ENCODE results near the gene CCT7.
A peak's percentile ranks its signal among the peaks of the same experiment; 100 is the strongest.

CCT7 gene

DNA sequence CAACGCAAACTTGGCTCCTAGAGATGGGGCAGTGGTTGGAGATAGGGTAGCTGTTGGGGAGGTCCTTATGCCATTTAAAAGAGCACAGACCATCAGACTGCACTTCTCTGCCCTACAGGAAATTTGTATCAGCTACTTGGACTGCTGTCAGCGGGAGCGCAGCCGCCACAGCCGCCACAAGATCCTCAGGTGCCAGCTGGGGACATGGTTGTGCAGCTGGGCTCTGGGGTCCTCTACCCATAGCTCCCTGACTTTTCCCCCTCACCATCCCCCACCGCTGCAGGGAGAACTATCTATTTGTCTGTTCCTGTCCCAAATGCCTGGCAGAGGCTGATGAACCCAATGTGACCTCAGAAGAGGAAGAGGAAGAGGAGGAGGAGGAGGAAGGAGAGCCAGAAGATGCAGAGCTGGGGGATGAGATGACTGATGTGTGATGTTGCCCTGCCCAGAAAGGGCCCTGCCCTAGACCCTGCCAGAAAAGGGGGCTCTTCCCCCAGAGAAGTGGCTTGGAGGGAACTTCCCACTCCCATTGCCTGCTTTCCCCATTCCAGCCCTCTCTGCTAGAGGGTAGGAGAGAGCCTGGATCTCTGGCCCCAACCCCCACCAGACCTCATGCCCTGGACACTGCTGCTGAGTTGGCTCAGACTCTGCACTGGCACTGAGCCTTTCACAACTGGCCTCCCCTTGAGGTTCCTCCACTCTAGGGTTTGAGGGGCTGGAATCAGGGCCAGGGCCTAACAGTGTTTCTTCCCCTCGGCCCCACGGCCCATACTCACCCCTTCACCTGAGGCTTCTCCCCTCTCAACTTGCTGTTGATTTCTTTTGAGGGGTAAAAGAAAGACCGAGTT is 8.4 kb upstream of the CCT7 start:
- no peak for DNase-seq

DNA sequence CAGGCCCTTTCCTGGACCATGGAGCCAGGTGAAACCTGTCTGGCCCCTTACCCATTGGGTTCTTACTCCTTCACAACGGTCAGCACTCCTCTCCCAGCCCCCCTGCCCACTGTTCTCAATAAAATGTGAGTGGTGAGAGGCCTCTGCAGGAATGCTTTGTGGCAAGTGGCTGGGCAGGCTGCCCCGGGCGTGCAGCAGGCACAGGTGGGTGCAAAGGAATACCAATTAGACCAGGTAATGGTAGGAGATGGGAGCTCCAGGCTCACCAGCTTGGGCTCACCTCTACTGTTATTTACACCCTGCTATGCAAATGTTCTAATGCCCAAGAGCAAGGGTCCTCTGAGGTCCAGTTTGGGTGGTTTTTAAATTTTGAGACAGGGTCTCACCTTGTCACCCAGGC is 7.0 kb upstream of the CCT7 start:
- DNase-seq = no peak

DNA sequence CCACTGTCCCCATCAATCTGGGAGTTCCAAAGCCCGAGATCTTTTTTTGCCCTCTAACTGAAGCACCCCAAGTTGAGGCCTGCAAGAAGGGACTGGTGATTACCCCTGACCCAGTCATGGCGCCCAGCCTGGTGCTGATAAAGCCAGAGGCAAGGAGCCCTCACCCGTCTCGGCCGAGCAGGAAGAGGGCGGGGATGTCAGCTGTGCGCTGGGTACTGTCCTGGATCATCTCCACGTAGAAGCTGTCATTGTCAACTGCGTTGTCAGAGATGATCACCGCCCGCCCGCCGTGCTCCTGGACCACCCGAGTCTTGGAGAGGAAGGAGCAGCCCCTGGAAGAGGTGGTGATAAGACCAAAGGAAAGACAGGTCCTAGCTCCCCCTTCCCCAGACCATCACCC is 5.5 kb upstream of the CCT7 start:
- DNase-seq = no peak

DNA sequence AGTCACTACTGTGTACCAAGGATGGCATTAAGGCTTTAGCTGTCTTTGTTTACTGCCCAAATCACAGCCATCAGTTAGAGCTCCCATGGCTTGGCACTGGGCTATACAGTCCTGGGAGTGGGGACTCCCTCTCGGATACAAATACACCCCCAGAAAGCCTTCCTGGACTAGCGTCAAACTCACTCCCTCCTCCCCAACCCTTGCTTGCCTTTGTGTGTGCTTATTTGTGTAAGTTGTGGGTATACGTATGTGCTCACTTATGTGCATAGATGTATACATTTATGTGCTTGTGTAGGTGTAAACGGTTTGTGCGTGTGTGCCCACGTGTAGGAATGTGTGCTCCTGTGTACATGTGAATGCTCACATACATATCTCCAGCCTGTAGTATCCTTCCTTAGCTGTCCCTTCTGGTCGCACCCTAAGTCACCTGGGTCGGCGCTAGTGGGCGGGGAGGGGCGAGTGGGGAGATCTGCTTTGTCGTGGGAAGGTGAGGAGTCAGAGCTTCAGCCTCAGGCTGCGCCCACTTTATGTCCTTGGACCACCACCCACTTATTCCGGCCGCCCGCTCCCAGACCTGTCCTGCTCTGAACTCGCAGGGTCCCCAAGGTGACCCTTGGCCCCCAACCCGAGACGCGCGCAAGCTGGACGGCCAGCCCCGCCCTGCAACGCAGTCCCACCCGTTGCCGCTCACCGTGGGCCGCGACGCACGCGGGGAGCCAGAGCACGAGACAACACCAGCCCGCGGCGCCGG is 1.5 kb upstream of the CCT7 start:
- DNase-seq = peak in 9 of 56 donors; percentile 26 to 80 (median 57)

DNA sequence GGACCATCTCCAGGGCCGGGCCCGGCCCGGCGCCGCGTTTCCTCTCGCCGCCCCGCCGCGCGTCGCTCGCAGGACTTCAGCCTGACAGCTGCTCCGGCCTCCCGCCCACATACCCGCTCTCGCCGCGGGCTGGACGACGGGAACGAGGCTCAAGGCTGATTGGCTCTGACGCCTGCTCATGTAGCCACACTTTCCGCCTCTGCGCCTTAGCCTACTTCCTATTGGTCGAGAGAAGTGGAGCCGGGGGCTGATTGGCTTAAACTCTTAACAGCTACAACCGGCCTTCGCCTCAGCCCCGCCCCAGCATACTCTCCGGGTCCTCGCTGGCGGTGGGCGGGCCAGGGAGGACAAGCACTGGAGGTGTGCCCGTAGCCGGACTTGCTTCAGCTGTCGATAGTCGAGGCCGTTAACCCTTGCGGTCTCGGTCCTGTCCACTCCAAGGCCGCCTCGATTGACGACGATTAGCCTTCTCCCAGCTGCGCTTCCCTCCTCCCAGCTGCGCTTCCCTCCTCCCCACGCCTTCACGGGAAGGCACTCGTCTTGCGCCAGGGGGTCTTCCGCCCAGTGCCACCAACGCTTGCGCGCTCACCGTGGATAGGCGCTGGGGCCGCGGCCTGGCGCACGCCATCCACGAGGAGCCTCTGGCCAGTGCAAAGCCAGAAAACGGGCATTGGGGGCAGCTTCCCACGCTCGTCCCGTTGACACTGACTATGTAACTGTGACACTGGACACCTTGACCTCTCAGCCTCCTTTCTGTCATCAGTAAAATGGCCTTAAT is 765 bp upstream of the CCT7 start, which contains the start of gene PRADC1:
Gene PRADC1 (minus strand): TSS at position 86 of the 778 bp plus-strand sequence. CDS start 79 bp downstream, at position 7.
- DNase-seq = peak; percentile 82 to 100 (median 98)

DNA sequence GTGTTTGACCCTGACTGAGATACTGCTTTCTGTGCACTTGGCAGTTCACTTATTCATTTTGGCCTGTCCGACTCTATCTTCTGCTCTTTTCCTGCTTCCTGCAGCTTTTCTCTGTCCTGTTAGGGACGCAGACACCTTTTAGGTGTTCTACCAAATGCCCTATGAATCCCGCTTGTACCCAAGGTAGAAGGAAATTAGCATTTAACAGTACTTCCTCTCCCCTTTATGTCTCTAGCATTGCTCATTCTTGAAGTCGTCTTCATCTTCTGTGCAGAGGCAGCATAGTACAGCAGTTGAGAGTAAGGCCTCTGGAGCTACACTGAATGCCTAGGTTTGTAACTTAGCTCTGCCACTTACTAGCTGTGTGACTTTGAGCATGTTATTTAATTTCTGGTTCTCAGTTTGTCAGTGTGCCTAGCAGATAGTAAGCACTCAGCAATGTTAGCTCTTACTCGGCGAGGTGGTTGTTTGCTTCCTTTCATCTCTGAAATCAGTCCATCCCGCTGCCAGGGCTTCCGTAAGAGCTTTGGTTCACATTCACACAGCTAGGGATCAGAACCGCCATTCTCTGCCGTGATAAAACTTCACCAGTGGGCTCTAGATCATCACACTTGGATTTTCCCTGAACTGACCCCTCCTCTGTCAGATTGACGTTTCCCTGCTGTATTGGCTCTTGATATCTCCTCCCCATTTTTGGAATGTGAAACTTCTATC is 1.4 kb downstream of the CCT7 start:
- DNase-seq = no peak

DNA sequence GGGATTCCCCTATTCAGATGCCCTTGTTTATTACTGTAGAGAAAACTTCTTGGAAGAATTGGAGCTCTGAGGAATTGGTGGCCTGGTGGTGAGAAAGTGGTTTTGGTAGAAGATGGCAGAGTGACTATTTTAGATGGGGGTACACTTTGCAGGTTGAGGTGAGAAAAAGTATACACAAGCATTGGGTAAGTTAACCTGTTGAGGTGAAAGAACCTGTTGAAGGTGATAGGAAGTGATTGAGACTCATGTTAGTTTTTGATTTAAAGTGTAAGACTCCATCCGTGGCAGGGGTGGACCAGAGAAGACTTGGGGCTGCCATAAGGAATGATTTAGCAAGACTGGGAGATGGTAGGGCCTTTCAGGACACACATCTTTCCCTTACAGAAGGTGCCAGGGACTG is 3.1 kb downstream of the CCT7 start:
- no peak for DNase-seq

DNA sequence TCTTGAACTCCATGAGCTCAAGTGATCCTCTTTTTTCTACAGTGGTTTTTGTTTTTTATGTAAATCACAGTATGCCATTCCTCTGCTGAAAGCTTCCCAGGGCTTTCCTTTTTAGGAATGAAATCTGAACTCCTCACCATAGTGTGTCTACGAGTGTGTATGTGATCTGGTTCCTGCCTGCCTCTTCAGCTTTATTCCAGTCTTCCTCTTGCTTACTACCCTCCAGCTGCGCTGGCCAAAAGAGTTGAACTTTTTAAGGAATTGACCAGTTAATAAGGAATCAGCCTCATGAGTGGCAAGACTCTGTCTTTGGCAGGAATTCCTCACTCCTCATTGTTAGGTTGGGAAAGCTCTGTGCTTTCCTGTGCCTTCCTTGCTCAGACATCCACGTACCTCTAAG is 4.0 kb downstream of the CCT7 start:
- no peak for DNase-seq

DNA sequence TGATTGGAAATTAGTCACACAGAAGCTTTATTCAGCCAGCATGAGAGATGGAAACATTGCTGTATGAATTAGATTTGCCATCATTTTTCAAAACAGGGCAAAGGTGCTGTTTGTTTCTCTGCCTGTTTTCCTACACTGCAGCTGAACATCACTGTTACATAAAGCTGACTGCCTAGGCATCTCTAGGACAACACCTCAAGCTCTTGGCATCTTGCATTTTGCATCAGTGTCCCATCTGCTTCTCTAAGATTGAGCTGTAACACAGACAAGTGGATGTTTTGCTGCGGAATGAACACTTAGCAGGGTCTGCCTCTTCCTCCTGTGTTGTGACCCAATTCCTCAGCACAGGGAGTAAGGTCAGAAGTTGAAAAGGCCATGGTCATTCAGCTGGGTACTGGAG is 4.9 kb downstream of the CCT7 start:
- DNase-seq = no peak

DNA sequence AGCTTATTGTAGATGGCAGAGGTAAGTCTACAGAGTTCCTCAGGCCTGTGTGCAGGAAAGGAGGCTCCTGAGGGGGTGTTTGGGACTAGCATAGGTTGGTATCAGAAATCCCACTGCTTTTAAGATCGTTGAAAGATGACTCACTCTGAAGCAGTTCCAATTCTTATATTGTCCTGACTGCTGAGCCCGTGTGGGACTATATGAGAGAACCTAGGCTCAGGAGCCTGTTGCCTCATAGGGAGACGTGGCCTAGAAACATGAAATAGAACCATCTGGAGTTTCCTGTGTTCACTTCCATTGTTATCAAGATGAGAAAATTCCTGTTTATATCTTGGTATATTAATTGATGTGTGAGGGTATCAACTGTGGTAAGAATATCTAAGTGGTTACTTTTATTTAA is 5.7 kb downstream of the CCT7 start:
- DNase-seq = no peak

DNA sequence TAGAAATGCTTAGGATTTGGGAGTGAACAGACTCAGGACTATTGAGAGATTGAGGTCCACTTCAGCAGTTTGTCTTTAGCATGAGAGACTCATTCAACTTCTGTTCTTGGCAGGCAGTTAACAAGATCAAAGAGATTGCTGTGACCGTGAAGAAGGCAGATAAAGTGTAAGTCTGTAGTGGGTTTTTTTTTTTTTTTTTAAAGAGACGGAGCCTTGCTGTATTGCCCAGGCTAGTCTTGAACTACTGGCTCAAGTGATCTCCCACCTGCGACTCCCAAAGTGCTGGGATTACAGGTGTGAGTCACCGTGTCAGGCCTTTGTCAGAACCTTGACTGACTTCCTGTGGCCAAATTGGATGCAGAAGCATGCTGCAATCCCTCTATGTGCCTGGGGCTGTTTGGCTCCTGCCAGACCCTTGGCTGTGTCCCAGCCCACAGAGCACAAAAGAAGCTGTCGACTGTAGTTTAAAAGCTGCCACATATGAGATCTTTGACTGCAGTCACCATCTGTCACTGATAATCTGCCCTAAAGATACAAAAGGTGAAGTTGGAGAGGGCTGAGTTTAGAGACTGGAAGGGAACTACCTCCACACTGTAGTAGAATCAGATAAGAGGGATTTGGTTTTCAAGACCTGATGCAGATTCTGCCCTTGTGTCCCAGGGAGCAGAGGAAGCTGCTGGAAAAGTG is 9.9 kb downstream of the CCT7 start:
- DNase-seq = peak in 1 of 56 donors; percentile 2

DNA sequence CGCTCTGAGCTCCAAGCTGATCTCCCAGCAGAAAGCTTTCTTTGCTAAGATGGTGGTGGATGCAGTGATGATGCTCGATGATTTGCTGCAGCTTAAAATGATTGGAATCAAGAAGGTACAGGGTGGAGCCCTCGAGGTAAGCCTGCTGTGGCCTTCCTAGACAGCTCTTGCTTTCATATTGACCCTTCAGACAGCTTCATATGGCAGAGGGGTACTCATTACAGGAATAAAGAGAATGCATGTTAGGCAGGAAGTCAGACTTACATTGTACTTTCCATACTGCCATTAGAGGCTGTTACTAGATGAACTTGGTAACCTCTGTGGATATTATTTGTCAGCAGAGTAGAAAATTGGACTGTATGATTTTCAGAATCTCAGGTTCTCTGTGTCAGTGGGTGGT is 10.5 kb downstream of the CCT7 start:
- DNase-seq = no peak

DNA sequence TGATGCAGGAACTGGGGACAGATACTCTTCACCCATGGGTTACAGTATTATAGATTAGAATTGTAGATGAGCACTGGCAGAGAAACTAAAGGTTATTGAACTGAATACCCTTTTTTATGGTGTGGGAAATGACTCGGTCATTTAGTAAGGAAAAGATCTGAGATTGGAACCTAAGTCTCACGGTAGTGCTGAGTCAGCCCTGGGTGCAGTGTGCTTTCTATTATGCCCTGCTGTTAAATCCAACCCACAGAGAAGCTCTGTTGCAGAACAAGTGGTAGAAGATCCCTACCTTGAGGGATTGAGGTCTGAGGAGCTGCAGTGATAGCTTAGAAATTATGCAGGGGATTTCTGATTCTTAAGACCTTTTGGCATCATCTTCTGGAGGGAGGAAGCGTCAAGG is 12.7 kb downstream of the CCT7 start:
- DNase-seq = peak in 1 of 56 donors; percentile 28

DNA sequence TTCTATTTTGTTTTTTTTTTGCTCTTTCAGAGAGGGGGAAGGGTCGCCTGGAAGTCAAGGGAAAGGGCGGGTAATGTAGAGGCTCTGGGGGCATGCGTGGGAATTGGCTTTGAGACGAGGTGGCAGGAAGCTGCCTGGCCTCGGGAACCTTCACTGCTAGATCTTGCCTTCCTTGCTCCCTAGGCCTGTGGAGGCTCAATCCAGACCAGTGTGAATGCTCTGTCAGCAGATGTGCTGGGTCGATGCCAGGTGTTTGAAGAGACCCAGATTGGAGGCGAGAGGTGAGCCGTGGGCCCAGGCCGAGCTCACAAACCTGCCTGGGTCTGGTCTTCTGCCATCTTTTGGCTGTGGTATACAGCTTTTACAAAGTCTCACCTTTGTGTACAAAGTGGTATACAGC is 15.5 kb downstream of the CCT7 start:
- no peak for DNase-seq

DNA sequence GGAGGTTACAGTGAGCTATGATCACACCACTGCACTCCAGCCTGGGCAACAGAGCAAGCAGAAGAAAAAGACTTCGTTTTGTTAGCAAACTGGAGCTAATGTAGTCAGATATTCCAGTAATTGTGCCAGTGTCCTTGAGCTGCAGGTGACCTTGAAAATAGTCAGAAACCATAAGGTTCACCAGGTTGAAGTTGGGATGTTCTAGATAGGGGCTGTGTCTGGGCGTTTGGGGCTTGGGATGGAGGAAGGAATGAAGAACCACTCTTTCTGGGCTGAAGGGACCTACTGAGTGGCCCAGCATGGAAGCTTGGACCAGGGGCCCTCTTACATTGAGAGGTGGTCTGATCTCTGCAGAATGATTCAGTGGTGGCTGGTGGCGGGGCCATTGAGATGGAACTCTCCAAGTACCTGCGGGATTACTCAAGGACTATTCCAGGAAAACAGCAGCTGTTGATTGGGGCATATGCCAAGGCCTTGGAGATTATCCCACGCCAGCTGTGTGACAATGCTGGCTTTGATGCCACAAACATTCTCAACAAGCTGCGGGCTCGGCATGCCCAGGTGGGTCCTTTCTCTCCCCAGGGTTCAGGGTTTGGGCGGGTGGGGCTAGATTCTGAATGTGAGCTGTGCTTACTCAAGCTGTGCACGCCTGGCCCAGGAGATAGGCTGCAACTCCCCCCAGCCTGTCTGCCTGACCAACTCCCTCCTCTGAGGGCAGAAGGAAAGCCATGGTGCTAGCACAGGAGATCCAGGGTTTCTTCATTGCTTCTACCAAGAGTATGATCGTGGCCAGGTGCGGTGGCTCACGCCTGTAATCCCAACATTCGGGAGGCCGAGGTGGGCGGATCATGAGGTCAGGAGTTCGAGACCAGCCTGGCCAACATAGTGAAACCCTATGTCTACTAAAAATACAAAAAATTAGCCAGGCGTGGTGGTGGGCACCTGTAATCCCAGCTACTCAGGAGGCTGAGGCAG is 17.1 kb downstream of the CCT7 start:
- no peak for DNase-seq

DNA sequence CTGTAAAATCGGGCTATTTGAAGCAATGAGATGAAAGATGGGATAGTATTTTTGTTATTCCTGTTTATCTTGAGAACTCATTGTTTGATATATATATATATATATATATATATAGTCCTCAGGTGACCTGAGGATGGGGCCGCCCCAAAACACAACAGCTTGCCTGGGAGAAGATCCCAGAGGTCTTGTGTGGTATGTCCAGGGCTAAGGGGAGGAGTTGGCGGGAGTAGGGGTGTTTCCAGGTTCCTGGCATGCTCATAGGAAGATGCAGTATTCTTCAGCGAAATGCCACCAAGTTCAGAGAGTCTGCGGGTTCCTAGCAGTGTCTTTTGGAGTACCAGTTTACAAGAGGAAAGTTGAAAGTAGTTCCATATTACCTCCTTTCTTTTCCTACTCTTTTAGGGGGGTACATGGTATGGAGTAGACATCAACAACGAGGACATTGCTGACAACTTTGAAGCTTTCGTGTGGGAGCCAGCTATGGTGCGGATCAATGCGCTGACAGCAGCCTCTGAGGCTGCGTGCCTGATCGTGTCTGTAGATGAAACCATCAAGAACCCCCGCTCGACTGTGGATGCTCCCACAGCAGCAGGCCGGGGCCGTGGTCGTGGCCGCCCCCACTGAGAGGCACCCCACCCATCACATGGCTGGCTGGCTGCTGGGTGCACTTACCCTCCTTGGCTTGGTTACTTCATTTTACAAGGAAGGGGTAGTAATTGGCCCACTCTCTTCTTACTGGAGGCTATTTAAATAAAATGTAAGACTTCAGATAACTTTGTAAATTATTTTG is 18.3 kb downstream of the CCT7 start:
- DNase-seq = no peak

DNA sequence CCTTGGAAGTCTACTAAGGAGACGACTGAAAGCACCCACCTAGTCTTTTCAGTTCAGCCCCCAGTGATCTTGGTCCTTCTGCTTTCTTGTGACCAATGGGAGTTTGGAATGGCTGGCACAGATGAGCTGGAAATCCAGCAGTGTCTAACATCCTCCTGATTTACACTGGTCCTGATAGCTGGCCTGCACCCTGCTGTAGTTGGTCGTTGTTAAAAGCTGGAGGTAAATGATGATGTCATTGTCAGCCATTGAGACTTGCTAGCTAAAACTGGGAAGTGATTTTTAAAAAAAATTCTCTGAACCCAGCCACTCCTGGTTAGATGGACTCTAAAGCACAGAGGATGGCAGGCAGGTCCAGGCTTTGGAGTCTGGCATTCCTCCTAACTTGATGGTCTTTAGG is 19.3 kb downstream of the CCT7 start:
- no peak for DNase-seq

DNA sequence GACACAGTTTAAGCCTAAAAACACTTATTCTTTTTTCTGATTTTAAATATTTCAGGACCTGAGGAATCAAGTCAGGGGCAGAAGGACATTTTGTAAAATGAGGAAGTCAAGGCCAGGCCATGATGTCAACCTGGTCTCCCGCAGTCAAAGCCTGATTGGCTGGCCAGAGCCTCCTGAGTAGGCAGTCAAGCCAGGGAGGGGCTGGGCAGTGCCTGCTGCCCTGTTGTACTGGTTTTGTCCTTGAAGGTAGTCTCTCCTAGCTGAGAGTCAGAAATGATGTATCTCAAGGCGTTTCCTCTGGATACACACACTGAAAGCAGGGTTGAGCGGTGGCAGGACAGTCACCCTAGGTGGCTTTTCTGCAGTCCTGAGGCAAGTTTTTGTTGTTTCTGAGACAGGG is 19.8 kb downstream of the CCT7 start:
- no peak for DNase-seq
